Hepatocyte (in vitro differentiated cells): ENCODE data around the gene CLSTN1. TPM values are rescaled to one million over a fixed set of nuclear protein-coding genes. Genes with fewer than 3 reads are reported as not detected.

Source experiments
- DNase-seq: peaks from one replicate; pipeline ENCODE4 v3.0.0-alpha.2; 2016; ENCODE audit warnings: low spot score
- H2AFZ ChIP-seq: fragments of 200-600 bp; sonication (generic); 2 replicates; pipeline ENCODE4 v1.6.0; 2016; ENCODE audit warnings: antibody characterized with exemption, mild to moderate bottlenecking
- H3K27ac ChIP-seq: fragments of 200-600 bp; sonication (generic); 2 replicates; pipeline ENCODE4 v1.5.1; 2016; ENCODE audit warnings: mild to moderate bottlenecking
- H3K27me3 ChIP-seq: fragments of 200-600 bp; sonication (generic); 2 replicates; pipeline ENCODE4 v1.6.1; 2016
- H3K36me3 ChIP-seq: fragments of 200-600 bp; sonication (generic); replicated peaks from 2 replicates; pipeline ENCODE4 v1.5.1; 2016; ENCODE audit warnings: low read depth; ENCODE audit not compliant: insufficient read depth
- H3K4me1 ChIP-seq: fragments of 200-600 bp; sonication (generic); 2 replicates; pipeline ENCODE4 v1.5.1; 2016; ENCODE audit warnings: mild to moderate bottlenecking, moderate library complexity; ENCODE audit not compliant: insufficient read depth
- H3K4me2 ChIP-seq: fragments of 200-600 bp; sonication (generic); 2 replicates; pipeline ENCODE4 v1.6.0; 2016
- H3K4me3 ChIP-seq: fragments of 200-600 bp; sonication (generic); 2 replicates; pipeline ENCODE4 v1.5.1; 2016; ENCODE audit warnings: mild to moderate bottlenecking
- H3K79me2 ChIP-seq: fragments of 200-600 bp; sonication (generic); 2 replicates; pipeline ENCODE4 v1.6.0; 2017; ENCODE audit warnings: mild to moderate bottlenecking
- H3K9me2 ChIP-seq: fragments of 200-600 bp; sonication (generic); replicated peaks from 2 replicates; pipeline ENCODE4 v1.6.0; 2017; ENCODE audit warnings: mild to moderate bottlenecking; ENCODE audit not compliant: insufficient read depth
- H3K9me3 ChIP-seq: fragments of 200-600 bp; sonication (generic); 2 replicates; pipeline ENCODE4 v1.5.1; 2016; ENCODE audit warnings: low read depth, mild to moderate bottlenecking
- H4K20me1 ChIP-seq: fragments of 200-600 bp; sonication (generic); 2 replicates; pipeline ENCODE4 v1.6.0; 2016; ENCODE audit warnings: mild to moderate bottlenecking; ENCODE audit not compliant: insufficient read depth, poor library complexity, severe bottlenecking
- EZH2 ChIP-seq: fragments of 200-600 bp; sonication (generic); IDR thresholded peaks from 2 replicates; pipeline ENCODE4 v1.6.1; 2016; ENCODE audit warnings: antibody characterized with exemption, mild to moderate bottlenecking, borderline replicate concordance
- EZH2phosphoT487 ChIP-seq: fragments of 200-600 bp; sonication (generic); IDR thresholded peaks from one replicate; pipeline ENCODE4 v1.6.1; 2018; ENCODE audit warnings: antibody characterized with exemption, mild to moderate bottlenecking, low read depth, moderate library complexity; ENCODE audit not compliant: unreplicated experiment, severe bottlenecking
- WGBS: methylation state at CpG from one replicate; pipeline ENCODE4 v1.1.6; 2016; ENCODE audit warnings: low lambda C conversion rate; ENCODE audit errors: missing lambda C conversion rate; 5-methylcytosine and 5-hydroxymethylcytosine counted together
- polyA plus RNA-seq: library from polyadenylated mRNA; unstranded; fragments of >200 nt; fragmentation: Nextera tagmentation; extraction: Ambion mirVana; gene quantifications from 2 replicates; pipeline ENCODE4 v1.2.1, GENCODE V29; 2016
- total RNA-seq: library from RNA; depleted of rRNA; stranded (reverse); fragments of >200 nt; gene quantifications from 2 replicates; pipeline ENCODE4 v1.2.3, GENCODE V29; 2014
- TF ChIP-seq, protein P1 (sequence below): fragments of 200-600 bp; sonication (generic); IDR thresholded peaks from 2 replicates; pipeline ENCODE4 v1.5.1; 2016; ENCODE audit warnings: antibody characterized with exemption, mild to moderate bottlenecking; ENCODE audit not compliant: poor library complexity

The CLSTN1 gene
- total and polyA plus RNA-seq, 2 experiments from 2014 or later: 47.7 to 74.2 TPM

DNA sequence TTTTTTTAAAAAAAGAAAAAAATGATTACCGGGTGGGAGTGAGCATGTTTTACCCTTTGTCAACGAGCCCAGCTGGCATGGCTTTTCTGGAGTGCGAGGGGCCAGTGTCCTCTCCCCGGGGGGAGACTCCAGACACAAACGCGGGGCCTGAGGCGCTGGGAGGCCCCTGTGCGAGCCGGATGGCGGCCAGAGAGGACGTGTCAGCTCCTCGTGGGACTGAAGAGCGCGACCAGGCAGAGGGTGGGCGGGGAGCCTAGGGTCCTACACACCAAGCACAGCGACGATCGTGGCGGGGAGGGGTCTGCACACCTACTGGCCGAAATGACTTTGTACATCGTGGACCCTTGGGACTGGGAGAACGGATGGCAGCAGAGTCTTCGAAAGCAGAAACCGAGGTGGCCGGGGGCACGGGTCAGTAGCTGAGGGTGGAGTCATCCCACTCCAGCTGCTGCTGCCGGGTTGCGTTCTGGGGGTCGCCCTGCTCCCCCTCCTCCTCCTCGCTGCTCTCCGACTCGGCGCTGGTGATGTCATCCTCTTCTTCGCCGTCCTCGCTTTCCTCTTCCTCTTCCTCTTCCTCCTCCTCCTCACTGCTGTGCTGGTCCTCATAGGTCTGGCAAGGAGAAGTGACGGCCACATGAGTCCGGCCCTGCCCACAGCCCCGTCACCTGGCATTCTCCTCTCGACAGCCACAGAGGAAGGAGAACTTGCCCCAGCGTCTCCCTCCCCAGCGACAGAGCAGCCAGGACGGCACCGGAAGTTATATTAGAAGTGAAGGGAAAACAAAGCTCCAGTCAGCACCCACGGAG lies 93.5 kb downstream of the CLSTN1 start:
- H4K20me1 ChIP-seq: no peaks in the 10 kb centered on the region
- H3K9me2 ChIP-seq: no peaks in the 10 kb centered on the region
- H3K27me3 ChIP-seq: no peaks in the 10 kb centered on the region
- TF ChIP-seq EZH2phosphoT487: no peak
- no peak for TF ChIP-seq EZH2
- TF ChIP-seq, protein P1, sequence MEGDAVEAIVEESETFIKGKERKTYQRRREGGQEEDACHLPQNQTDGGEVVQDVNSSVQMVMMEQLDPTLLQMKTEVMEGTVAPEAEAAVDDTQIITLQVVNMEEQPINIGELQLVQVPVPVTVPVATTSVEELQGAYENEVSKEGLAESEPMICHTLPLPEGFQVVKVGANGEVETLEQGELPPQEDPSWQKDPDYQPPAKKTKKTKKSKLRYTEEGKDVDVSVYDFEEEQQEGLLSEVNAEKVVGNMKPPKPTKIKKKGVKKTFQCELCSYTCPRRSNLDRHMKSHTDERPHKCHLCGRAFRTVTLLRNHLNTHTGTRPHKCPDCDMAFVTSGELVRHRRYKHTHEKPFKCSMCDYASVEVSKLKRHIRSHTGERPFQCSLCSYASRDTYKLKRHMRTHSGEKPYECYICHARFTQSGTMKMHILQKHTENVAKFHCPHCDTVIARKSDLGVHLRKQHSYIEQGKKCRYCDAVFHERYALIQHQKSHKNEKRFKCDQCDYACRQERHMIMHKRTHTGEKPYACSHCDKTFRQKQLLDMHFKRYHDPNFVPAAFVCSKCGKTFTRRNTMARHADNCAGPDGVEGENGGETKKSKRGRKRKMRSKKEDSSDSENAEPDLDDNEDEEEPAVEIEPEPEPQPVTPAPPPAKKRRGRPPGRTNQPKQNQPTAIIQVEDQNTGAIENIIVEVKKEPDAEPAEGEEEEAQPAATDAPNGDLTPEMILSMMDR: no peak
- no peak overlapping the region for H3K4me2 ChIP-seq
- no peak overlapping the region for H3K27ac ChIP-seq
- H2AFZ ChIP-seq: no peak overlapping the region
- H3K4me3 ChIP-seq: no peak overlapping the region
- no peaks in the 10 kb centered on the region for H3K9me3 ChIP-seq
- no peaks in the 10 kb centered on the region for H3K79me2 ChIP-seq
- DNase-seq: no peak
- H3K36me3 ChIP-seq: no peaks in the 10 kb centered on the region
- 93% methylated on average over 42 of the region's 45 CpGs for WGBS
- H3K4me1 ChIP-seq: no peaks in the 10 kb centered on the region

- H3K4me1 ChIP-seq: no peaks in the 10 kb centered on the region
- H4K20me1 ChIP-seq: no peaks in the 10 kb centered on the region
- H3K79me2 ChIP-seq: no peaks in the 10 kb centered on the region
- no peaks in the 10 kb centered on the region for H3K27me3 ChIP-seq
- H3K27ac ChIP-seq: no peak overlapping the region
- 97% methylated on average over 12 of the region's 12 CpGs for WGBS
- TF ChIP-seq EZH2phosphoT487: no peak
- H3K9me3 ChIP-seq: no peaks in the 10 kb centered on the region
- no peaks in the 10 kb centered on the region for H3K9me2 ChIP-seq
- no peaks in the 10 kb centered on the region for H3K36me3 ChIP-seq
- DNase-seq: no peak
- H3K4me2 ChIP-seq: no peak overlapping the region
- H3K4me3 ChIP-seq: no peak overlapping the region
- no peak overlapping the region for H2AFZ ChIP-seq
These were observed 94.2 kb downstream of the CLSTN1 start for GRCh38 chr1:9729523-9729922.

DNA sequence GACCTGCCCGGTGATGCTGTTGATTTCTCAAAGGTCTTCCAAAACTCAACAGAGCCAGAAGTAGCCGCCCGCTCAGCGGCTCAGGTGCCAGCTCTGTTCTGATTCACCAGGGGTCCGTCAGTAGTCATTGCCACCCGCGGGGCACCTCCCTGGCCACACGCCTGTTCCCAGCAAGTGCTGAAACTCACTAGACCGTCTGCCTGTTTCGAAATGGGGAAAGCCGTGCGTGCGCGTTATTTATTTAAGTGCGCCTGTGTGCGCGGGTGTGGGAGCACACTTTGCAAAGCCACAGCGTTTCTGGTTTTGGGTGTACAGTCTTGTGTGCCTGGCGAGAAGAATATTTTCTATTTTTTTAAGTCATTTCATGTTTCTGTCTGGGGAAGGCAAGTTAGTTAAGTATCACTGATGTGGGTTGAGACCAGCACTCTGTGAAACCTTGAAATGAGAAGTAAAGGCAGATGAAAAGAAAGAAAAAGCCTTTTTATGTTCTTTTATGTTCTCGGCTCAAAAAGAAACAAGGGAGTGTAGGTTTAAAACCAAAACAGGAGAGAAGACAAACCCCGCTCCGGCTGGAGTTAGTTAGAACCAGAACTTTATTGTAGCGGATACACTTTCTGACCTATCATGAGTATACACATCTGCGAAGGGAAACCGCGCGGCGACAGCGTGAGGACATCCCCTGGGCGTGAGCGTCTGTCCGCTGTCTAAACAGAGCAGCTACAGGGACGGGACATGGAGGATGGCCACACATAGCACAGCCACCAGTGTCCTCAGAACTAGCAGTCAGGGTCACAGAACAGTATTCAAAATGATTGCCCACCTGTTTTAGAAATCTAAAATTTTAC lies 95.1 kb downstream of the CLSTN1 start:
- no peaks in the 10 kb centered on the region for H3K9me3 ChIP-seq
- H4K20me1 ChIP-seq: no peaks in the 10 kb centered on the region
- DNase-seq: no peak
- no peaks in the 10 kb centered on the region for H3K79me2 ChIP-seq
- H3K9me2 ChIP-seq: no peaks in the 10 kb centered on the region
- TF ChIP-seq EZH2 (no peak), EZH2phosphoT487 (no peak)
- TF ChIP-seq, protein P1: no peak
- H3K4me2 ChIP-seq: no peak overlapping the region
- no peaks in the 10 kb centered on the region for H3K27me3 ChIP-seq
- H3K4me1 ChIP-seq: no peaks in the 10 kb centered on the region
- no peaks in the 10 kb centered on the region for H3K36me3 ChIP-seq
- H3K4me3 ChIP-seq: no peak overlapping the region
- 96% methylated on average over 33 of the region's 33 CpGs for WGBS
- H2AFZ ChIP-seq: no peak overlapping the region
- no peak overlapping the region for H3K27ac ChIP-seq
